Activated CD8-positive, alpha-beta memory T cell treated with anti-CD3 and anti-CD28 coated beads, Interleukin-2, amount 50 U/mL, for 4 hours (primary cell): ENCODE measurements around the gene RPL6.

Experiments used
- DNase-seq: peaks from one replicate; pipeline ENCODE4 v3.0.0-alpha.2; 2020

RPL6 gene

DNA sequence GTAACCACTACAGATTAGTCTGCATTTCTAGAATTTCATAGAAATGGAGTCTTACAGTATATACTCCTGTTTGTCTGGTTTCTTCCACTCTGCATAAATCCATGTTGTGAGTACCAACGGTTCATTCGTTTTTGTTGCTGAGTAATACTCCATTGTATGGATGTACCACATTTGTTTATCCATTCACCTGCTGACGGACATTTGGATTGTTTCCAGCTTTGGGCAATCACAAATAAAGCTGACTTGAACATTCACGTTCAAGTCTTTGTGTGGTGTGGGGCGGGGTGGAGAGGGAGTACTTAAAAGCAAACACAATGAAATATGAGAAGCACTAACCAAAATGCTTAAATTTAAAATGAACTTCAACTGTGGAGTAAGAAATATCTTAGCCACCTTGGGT, 34.3 kb downstream of the RPL6 start:
- no peak for DNase-seq

GRCh38 chr12:112374166-112374740, 35.2 kb downstream of the RPL6 start:
- DNase-seq = no peak

DNA sequence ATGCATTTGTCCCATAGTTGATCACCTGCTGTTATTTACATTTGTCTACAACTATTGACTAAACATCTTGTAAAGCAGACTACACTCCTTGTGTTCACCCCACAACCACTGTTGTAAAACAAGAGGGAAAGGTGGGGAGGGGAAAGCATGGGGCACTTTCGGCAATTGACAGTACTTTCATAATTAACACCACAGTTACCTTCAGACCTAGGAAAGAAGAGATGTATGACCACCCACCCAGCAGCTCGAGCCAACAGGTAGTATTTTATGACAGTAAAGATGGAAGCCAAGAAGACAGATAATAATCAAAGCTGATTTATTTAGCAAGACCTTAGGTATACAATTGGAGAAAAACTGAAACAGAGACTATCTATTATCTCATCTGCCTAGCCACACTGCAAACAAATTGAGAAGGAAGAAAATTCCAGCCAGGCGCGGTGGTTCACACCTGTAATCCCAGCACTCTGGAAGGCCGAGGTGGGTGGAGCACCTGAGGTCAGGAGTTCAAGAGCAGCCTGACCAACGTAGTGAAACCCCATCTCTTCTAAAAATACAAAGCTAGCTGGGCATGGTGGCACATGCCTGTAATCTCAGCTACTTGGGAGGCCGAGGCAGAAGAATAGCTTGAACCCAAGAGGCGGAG, 38.4 kb downstream of the RPL6 start:
- no peak for DNase-seq

- DNase-seq = no peak
Measured at GRCh38 chr12:112370199-112370598, 39.2 kb downstream of the RPL6 start.

DNA sequence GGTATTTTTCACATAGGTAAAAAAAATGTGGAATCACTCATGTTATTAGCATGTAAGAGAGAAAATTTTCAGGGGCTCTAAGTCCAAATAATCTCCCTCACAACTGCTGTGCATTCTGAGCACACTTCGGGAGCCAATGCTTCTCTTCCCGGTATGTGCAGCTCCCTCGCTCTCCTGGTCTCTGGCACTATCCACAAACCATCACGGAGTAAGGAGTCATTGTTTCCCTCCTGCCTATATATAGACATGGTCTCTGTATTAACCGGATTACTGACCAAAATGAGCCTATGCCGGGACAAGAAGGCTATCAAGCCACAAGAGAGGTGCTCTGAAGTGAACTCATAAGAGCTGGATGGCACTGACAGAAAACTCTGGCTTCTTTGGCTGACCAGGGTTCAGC, 40.5 kb downstream of the RPL6 start:
- DNase-seq = no peak

GRCh38 chr12:112367965-112368364, 41.4 kb downstream of the RPL6 start:
- no peak for DNase-seq

GRCh38 chr12:112362310-112362709, 47.1 kb downstream of the RPL6 start:
- no peak for DNase-seq

- no peak for DNase-seq
Measured at GRCh38 chr12:112361271-112361670, 48.1 kb downstream of the RPL6 start.

GRCh38 chr12:112359290-112359689, 50.1 kb downstream of the RPL6 start:
- DNase-seq = no peak

GRCh38 chr12:112357214-112357613, 52.2 kb downstream of the RPL6 start:
- no peak for DNase-seq
